GM06990 (cell line): ENCODE results near the gene SMIM14.
"Not testable (repeated sequence)": the region's sequence is repeated elsewhere in the genome, so short reads cannot be mapped to it uniquely, and the experiment has no call there.

ENCODE experiments used
- DNase-seq: peaks from one replicate; pipeline ENCODE4 v3.0.0-alpha.2; 2011; ENCODE audit not compliant: insufficient read length; ENCODE audit errors: extremely low read depth
- H3K27me3 ChIP-seq: replicated peaks from 2 replicates; pipeline ENCODE4 v1.6.0; 2011; ENCODE audit warnings: low read length; ENCODE audit not compliant: control insufficient read depth, insufficient read depth
- H3K36me3 ChIP-seq: 2 replicates; pipeline ENCODE4 v1.5.1; 2011; ENCODE audit warnings: low read length; ENCODE audit not compliant: control insufficient read depth, insufficient read depth
- H3K4me3 ChIP-seq: replicated peaks from 2 replicates; pipeline ENCODE4 v1.5.1; 2011; ENCODE audit warnings: low read depth, mild to moderate bottlenecking, control low read depth, low read length
- TF ChIP-seq, protein P1 (sequence below): IDR thresholded peaks from 2 replicates; pipeline ENCODE4 v1.5.1; 2011; ENCODE audit warnings: low read length, control low read depth, mild to moderate bottlenecking, inconsistent platforms; ENCODE audit not compliant: insufficient read depth, poor library complexity, severe bottlenecking

The SMIM14 gene

GRCh38 chr4:39548425-39549067 lies 90.1 kb downstream of the SMIM14 start:
- Histone ChIP-seq H3K27me3 (no peaks in the 10 kb centered on the region), H3K4me3 (no peak overlapping the region), H3K36me3 (no peaks in the 10 kb centered on the region)
- no peak for DNase-seq
- TF ChIP-seq, protein P1, sequence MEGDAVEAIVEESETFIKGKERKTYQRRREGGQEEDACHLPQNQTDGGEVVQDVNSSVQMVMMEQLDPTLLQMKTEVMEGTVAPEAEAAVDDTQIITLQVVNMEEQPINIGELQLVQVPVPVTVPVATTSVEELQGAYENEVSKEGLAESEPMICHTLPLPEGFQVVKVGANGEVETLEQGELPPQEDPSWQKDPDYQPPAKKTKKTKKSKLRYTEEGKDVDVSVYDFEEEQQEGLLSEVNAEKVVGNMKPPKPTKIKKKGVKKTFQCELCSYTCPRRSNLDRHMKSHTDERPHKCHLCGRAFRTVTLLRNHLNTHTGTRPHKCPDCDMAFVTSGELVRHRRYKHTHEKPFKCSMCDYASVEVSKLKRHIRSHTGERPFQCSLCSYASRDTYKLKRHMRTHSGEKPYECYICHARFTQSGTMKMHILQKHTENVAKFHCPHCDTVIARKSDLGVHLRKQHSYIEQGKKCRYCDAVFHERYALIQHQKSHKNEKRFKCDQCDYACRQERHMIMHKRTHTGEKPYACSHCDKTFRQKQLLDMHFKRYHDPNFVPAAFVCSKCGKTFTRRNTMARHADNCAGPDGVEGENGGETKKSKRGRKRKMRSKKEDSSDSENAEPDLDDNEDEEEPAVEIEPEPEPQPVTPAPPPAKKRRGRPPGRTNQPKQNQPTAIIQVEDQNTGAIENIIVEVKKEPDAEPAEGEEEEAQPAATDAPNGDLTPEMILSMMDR: no peak

DNA sequence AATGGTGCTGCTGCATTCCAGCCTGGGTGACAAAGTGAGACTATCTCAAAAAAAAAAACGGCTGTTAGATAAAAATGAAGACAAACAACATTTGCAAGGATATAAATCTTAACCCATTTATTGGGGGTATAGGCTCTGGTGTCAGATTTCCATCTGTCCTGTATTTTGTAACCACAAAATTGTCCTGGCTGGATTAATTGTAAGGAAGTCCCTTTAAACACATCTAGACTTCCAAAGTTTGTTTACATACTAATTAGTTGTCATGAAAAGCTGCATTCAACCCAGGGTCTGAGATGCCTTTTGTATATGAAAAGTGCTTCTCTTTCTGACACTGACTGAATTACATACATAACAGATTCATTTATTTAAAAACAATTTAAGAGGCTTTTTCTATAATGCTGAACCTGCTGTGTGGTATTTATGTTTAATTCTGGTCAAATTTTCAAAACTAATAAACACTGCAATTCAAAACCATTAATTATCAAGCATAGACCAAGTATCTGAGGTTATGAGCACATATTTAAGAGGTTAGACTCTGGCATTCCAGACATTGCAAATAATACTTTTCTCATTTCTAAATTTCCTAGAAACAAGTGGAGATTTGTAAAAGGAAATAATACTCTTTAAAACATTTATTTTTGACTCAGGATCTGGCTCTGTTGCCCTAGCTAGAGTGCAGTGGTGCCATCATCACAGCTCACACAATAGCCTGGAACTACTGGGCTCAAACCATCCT lies 93.9 kb downstream of the SMIM14 start:
- no peak overlapping the region for H3K4me3 ChIP-seq
- peaks cover 1% of the 10 kb centered on the region; the same call in 1 of the 2 replicates for H3K36me3 ChIP-seq
- no peaks in the 10 kb centered on the region for H3K27me3 ChIP-seq
- no peak for DNase-seq
- TF ChIP-seq, protein P1: no peak

GRCh38 chr4:39544080-39544479 lies 94.6 kb downstream of the SMIM14 start:
- not testable (repeated sequence) for H3K4me3 ChIP-seq, H3K27me3 ChIP-seq, DNase-seq, H3K36me3 ChIP-seq

DNA sequence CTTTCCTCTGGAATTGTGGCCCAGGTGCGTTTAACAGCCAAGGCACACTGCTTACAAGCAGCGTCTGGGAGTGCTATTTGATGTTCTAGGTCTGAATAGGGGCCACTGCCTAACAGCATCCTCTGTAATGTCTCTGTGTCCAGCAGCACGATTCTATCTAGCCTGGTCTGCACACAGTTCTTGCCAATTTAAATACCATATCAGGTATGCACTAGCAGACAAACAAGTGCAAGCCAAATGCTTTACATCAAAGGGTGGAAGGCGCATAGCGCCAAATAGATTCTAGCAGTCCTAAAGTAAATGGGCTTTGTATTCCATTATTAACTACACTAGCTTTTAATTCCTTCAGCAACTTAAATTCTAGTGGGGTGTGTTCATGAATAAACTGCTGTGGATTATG lies 95.6 kb downstream of the SMIM14 start:
- Histone ChIP-seq H3K4me3 (no peak overlapping the region), H3K36me3 (peaks cover 1% of the 10 kb centered on the region; the same call in 1 of the 2 replicates), H3K27me3 (no peaks in the 10 kb centered on the region)
- TF ChIP-seq, protein P1: no peak
- no peak for DNase-seq

GRCh38 chr4:39542611-39543012 lies 96.1 kb downstream of the SMIM14 start:
- no peak for DNase-seq
- TF ChIP-seq, protein P1: no peak

DNA sequence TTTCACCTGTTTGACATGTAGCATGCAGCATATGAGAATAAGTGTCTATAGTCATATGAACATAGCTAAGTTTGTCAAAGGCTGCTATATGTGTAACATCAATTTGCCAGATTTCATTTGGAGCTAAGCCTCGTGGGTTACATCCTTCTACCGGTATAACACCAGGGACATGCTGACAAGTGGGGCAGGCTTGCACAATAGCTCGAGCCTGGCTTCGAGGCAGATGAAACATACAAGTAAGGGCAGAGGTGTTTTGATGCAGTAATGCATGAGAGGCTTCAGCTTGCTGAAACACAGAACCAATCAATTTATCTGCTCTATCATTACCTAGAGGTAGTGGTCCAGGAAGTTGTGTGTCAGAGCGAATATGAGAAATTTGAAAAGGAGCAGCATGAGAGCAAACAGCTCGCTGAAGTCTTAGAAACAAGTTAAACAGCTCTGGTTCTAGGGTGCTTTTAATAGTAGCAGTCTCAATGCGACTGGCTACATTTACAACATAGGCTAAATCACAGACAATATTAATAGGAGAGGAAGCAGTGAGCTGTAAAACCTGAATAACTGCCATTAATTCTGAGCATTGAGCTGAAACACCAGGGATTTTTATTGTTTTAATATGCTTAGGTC lies 96.6 kb downstream of the SMIM14 start:
- Histone ChIP-seq H3K36me3 (peaks cover 1% of the 10 kb centered on the region; the same call in 1 of the 2 replicates), H3K27me3 (no peaks in the 10 kb centered on the region), H3K4me3 (no peak overlapping the region)
- TF ChIP-seq, protein P1: no peak
- no peak for DNase-seq

More at GRCh38 chr4:39542611-39543012, 96.1 kb downstream of the SMIM14 start:
- Histone ChIP-seq H3K36me3 (peaks cover 1% of the 10 kb centered on the region; the same call in 1 of the 2 replicates), H3K4me3 (no peak overlapping the region), H3K27me3 (no peaks in the 10 kb centered on the region)
